ENCODE measurements around the gene GLT6D1. TPM values are rescaled to one million over a fixed set of nuclear protein-coding genes. Genes with fewer than 3 reads are reported as not detected.

The GLT6D1 gene
- total and polyA plus RNA-seq, 10 donors = not detected

DNA sequence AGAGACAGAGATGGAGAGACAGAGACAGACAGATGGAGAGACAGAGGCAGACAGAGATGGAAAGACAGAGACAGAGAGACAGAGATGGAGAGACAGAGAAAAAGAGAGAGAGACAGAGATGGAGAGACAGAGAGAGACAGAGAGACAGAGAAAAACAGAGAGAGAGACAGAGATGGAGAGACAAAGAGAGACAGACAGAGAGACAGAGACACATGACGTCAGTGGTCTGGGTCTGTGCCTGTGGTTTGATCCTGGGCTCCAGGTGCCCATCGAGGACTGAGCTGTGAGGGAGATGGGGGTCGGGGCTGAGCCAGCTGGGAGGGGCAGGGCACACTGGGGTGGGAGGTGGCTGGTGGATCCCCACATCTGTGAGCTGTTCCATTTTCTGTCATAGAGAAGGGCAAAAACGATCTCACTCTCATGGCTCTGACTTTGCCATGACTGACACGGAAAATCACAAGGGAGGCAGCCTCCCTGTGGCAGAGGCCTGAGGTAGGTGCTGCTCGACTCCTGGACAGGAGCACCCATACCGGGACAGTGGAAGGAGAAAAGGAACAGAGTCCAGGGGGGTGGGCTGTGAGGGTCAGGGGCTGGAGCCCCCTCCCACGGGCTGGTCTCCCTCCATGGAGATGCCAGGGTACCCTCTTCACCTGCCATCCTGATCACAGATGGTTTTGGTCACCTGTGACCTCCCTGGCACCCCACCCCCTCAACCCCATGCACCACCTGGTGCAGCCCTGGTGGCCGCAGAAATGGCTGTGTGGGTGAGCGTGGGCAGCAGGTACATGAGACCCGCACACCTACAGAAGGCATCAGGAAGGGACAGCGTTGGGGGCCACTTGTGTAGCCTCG, 28.8 kb downstream of the GLT6D1 start:
- Histone ChIP-seq H3K4me1 (no peaks in the 10 kb centered on the region), H3K36me3 (no peaks in the 10 kb centered on the region), H3K27ac (no peak overlapping the region), H3K27me3 (replicated peaks in 1 of 7) (peaks cover 0 to 45% (median 4%) of the 10 kb centered on the region in 7 donors), H3K9me3 (no peaks in the 10 kb centered on the region), H3K4me3 (no peak overlapping the region)
- intact Hi-C loops (cut with DNase I; ENCODE audit: low total_unique reads) = no loop called here
- TF ChIP-seq POLR2A (IDR thresholded peaks at IDR 0.05) = no peak
- TF ChIP-seq POLR2AphosphoS5 (IDR thresholded peaks at IDR 0.05) = no peak
- TF ChIP-seq, protein P1, sequence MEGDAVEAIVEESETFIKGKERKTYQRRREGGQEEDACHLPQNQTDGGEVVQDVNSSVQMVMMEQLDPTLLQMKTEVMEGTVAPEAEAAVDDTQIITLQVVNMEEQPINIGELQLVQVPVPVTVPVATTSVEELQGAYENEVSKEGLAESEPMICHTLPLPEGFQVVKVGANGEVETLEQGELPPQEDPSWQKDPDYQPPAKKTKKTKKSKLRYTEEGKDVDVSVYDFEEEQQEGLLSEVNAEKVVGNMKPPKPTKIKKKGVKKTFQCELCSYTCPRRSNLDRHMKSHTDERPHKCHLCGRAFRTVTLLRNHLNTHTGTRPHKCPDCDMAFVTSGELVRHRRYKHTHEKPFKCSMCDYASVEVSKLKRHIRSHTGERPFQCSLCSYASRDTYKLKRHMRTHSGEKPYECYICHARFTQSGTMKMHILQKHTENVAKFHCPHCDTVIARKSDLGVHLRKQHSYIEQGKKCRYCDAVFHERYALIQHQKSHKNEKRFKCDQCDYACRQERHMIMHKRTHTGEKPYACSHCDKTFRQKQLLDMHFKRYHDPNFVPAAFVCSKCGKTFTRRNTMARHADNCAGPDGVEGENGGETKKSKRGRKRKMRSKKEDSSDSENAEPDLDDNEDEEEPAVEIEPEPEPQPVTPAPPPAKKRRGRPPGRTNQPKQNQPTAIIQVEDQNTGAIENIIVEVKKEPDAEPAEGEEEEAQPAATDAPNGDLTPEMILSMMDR (IDR thresholded peaks at IDR 0.05 in 8 of 11, conservative IDR thresholded peaks at IDR 0.05 in 3 of 11) = no peak
- DNase-seq = no peak
- WGBS, 5 donors = 70 to 83% (median 78%) methylated on average over 10 to 13 of the region's 13 CpGs

GRCh38 chr9:135609366-135609955, 29.9 kb downstream of the GLT6D1 start:
- 80 to 84% (median 83%) methylated on average over 17 of the region's 17 CpGs for WGBS, 5 donors
- intact Hi-C loops (cut with DNase I; ENCODE audit: low total_unique reads) = loop anchor here (10.0 kb wide), 1 partner anchor 515 kb away; no protein-coding TSS in a partner anchor
- TF ChIP-seq, protein P1 (IDR thresholded peaks at IDR 0.05 in 8 of 11, conservative IDR thresholded peaks at IDR 0.05 in 3 of 11) = no peak
- TF ChIP-seq POLR2A (IDR thresholded peaks at IDR 0.05) (no peak), POLR2AphosphoS5 (IDR thresholded peaks at IDR 0.05) (no peak)

DNA sequence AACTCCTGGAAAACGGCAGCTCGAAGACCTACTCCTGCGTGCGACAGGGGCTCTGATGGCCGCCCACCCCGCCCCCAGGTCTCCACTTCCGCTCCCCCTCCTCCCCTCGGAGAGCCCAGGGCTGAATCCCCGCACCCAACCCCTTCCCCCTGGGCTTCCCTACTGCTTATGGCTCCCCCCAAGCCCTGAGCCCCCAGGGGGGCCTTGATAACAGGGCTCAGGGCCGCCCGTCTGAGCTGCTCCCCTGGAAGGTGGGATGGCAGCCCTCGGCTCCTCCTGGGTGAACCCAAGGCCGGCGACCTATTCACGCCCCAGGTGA, 30.4 kb downstream of the GLT6D1 start:
- Histone ChIP-seq H3K27me3 (replicated peaks in 1 of 7) (peaks cover 0 to 41% (median 0%) of the 10 kb centered on the region in 7 donors), H3K4me3 (no peak overlapping the region), H3K27ac (no peak overlapping the region), H3K4me1 (peaks cover 0 to 2% (median 0%) of the 10 kb centered on the region in 6 donors), H3K36me3 (no peaks in the 10 kb centered on the region), H3K9me3 (no peaks in the 10 kb centered on the region)
- WGBS, 5 donors = 77 to 89% (median 85%) methylated on average over 10 to 15 of the region's 15 CpGs
- DNase-seq = no peak
- intact Hi-C loops (cut with DNase I; ENCODE audit: low total_unique reads) = loop anchor here (10.0 kb wide), 1 partner anchor 516 kb away; no protein-coding TSS in a partner anchor
- TF ChIP-seq POLR2A (IDR thresholded peaks at IDR 0.05) (no peak), POLR2AphosphoS5 (IDR thresholded peaks at IDR 0.05) (no peak)
- TF ChIP-seq, protein P1 (IDR thresholded peaks at IDR 0.05 in 8 of 11, conservative IDR thresholded peaks at IDR 0.05 in 3 of 11) = no peak

More at GRCh38 chr9:135609366-135609955, 29.9 kb downstream of the GLT6D1 start:
- Histone ChIP-seq H3K9me3 (no peaks in the 10 kb centered on the region), H3K27me3 (replicated peaks in 1 of 7) (peaks cover 0 to 41% (median 0%) of the 10 kb centered on the region in 7 donors), H3K36me3 (no peaks in the 10 kb centered on the region), H3K27ac (no peak overlapping the region), H3K4me1 (no peaks in the 10 kb centered on the region), H3K4me3 (no peak overlapping the region)
- DNase-seq = no peak

All from spleen (tissue), 11 donors.